ENCODE measurements around the gene LAGE3. TPM values are rescaled to one million over a fixed set of nuclear protein-coding genes. Genes with fewer than 3 reads are reported as not detected.

LAGE3 gene
- total RNA-seq, 4 donors from 2014 or later: 5.7 to 17.0 (median 14.9) TPM

DNA sequence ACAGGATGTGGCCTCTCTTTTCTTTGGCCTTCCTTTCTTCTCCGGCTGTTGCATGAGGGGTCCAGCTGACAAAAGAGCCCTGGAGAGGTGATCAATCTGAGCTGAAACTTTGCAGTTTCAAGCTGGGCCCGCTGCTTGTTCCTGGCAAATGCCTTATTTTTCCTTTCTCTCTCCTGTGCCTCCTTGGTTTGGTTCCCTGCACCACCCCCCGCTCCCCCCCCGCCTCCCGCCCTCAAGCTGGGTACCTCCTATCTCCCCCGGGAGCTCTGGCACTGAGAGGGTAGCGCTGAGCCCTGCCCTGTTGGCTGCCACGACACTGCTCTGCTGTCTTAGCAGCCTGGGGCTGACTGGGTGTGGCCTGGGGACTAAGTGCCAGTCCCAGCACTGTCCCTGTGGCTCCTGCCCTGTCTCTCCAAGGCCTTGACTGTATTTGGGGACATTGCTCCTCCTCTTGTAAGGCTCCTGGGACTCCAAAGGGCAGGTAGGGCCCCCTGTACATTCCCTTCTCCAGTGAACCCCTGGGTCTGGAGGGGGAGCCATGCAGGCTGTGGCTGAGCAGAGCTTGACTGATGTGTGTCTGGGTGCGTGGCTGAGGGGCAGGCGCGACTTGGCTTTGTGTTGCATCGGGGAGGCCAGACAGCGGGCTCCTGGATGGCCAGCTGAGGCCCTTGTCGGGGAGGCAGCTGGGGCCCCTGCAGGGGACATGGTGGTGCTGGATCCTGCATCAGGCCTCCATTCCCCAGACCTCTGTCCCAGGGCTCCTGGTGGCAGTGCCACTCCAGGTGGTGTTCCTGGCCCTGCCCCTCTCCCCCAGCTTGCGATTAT is 19.9 kb downstream of the LAGE3 start:
- TF ChIP-seq, protein P1, sequence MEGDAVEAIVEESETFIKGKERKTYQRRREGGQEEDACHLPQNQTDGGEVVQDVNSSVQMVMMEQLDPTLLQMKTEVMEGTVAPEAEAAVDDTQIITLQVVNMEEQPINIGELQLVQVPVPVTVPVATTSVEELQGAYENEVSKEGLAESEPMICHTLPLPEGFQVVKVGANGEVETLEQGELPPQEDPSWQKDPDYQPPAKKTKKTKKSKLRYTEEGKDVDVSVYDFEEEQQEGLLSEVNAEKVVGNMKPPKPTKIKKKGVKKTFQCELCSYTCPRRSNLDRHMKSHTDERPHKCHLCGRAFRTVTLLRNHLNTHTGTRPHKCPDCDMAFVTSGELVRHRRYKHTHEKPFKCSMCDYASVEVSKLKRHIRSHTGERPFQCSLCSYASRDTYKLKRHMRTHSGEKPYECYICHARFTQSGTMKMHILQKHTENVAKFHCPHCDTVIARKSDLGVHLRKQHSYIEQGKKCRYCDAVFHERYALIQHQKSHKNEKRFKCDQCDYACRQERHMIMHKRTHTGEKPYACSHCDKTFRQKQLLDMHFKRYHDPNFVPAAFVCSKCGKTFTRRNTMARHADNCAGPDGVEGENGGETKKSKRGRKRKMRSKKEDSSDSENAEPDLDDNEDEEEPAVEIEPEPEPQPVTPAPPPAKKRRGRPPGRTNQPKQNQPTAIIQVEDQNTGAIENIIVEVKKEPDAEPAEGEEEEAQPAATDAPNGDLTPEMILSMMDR (IDR thresholded peaks at IDR 0.05; ENCODE audit: low read depth): no peak

DNA sequence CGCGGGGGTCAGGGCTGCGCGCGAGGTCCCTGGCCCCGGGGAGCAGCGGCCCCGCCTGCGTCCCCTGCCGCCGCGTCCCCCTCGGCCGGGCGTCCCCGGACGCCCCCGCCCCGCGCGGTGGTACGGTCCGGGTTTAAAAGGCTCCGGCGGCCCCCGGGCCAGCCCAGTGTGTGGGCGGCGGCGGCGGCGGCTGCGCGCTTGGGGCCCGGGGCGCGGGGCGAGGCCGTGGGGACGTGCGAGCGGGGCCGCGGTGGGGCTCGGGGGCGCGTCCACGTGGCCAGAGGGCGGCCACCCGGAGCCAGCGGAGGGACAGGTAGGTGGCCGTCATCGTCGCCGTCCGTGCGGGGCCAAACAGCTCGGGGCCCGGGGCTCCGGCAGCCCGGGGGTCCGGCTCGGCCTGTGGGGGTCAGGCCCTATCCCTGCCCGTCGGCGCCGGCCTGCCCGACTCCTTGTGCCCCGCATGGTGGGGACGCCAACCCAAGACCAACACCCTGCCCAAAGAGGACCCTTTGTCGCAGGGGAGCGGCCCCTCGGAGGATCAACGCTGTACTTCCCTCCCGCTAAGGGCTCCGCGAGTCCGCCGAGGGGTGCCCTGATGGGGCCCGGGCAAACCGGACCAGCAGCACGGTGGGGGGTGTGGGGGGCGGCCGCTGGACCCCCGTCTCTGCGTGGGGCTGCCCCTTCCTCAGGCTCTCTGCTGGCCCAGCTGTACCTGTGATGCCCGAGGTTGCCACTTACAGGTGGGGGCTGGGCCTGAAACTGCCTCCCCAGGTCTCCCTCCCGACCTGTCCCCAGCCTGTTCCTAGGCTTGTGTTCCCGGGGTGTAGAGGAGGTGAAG is 20.7 kb downstream of the LAGE3 start, which contains the start of gene PLXNA3:
PLXNA3 (plus strand) TSS at position 166 of the 838 bp plus-strand sequence. CDS start 1,903 bp downstream, outside the sequence.
- TF ChIP-seq, protein P1 (IDR thresholded peaks at IDR 0.05; ENCODE audit: low read depth): no peak

DNA sequence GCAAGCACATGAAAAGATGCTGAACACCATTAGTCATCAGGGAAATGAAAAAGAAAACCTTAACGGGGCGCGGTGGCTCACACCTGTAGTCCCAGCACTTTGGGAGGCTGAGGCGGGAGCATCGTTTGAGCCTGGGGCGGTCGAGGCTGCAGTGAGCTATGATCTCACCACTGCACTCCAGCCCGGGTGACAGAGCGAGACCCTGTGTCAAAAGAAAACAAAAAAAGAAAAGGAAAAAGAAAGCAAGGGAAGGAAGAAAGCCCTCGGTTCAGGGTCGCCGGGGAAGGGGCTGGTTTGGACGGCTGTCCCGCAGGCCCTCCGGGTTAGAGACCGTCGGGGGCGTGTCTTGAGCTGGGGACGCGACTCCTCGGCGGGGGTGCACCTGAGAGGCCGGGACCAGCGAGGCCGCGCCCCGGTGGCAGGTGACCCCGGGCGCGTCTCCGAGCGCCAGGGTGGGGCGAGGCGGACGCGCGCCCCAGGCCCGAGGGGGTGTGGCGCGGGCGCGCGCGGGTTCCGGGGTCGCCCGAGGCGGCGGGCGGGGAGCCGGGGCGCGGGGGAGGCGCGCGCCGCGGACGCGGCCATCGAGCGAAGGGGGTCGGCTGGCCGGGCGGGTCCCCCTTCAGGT is 21.5 kb downstream of the LAGE3 start:
- TF ChIP-seq, protein P1 (IDR thresholded peaks at IDR 0.05; ENCODE audit: low read depth): no peak

DNA sequence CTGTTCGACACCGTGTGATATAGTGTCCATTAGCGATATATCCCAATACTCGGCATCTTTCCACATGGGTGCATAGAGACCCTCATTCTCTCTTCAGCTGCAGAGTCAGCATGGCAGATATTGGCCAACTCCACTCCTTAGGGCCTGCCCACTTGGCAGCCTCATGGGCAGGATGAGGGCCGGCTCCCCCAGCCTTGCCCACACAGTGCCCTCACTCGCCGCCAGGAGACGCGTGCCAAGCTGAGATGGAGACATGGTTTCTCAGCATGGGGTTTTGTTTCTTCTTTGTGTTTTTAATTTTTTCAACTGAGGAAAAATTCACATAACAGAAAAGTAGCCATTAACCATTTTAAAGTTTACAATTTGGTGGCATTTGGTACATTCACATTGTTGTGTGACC is 26.3 kb downstream of the LAGE3 start:
- TF ChIP-seq, protein P1 (IDR thresholded peaks at IDR 0.05; ENCODE audit: low read depth): no peak

DNA sequence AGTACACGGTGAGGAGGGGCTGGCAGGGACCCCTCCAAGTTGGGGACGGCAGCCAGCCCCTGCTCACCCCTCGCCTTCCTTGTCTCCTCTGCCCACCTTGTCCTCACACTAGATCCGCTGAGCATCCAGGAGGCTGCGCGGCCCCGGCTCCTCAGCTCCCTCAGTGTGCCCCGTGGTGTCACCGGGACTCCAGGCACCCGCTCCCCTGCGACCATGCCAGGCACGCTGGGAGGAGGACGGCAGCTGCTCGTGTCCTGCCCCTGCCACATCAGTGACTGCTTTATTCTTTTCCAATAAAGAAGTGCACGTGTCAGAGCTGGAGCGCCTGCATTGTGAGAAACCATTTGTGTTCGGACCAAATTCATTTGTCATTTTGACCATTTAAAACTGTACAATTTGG is 28.8 kb downstream of the LAGE3 start:
- TF ChIP-seq, protein P1 (IDR thresholded peaks at IDR 0.05; ENCODE audit: low read depth): no peak

DNA sequence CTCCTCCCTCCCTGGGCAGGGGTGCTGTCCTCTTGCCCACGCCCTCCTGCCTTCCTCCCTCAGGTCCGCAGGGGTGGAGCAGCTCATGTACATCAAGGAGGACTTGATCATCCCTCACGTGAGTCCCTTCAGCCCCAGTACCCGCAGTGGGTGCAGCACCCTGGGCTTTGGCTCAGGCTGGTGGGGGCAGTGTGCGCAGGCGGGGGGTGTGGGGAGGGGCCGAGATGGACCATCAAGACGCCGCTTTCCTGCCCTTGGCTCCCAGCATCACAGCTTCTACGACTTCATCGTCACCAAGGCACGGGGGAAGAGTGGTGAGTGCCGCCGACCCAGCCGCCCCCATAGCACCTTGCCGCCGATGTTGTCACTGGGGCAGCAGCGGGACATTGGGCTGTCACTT is 29.5 kb downstream of the LAGE3 start:
- TF ChIP-seq, protein P1 (IDR thresholded peaks at IDR 0.05; ENCODE audit: low read depth): no peak
